Measurements from ENCODE around the gene CTNND2. TPM values are rescaled to one million over a fixed set of nuclear protein-coding genes. Genes with fewer than 3 reads are reported as not detected.

The CTNND2 gene
- total RNA-seq, 2 experiments from 2014 or later: 0.20 TPM; not detected in 1

GRCh38 chr5:11758321-11758720, 145.9 kb downstream of the CTNND2 start:
- Mint-ChIP-seq H3K36me3 (ENCODE audit: low read depth) (no peaks in the 10 kb centered on the region), H3K27me3 (no peaks in the 10 kb centered on the region), H3K27ac (no peak overlapping the region), H3K4me3 (no peak overlapping the region), H3K9me3 (peaks cover 4% of the 10 kb centered on the region), H3K4me1 (ENCODE audit: low read depth) (no peaks in the 10 kb centered on the region)
- ATAC-seq (ENCODE audit: poor library complexity) (no peak), DNase-seq (no peak)
- ChIA-PET POLR2A (no interaction called here), CTCF (no interaction called here)
- H3K9me3 ChIP-seq (ENCODE audit: control insufficient read depth in 1 of 2, insufficient read depth in 1 of 2, low read length in 2 of 2): no peaks in the 10 kb centered on the region
- no peaks in the 10 kb centered on the region for H3K36me3 ChIP-seq (ENCODE audit: insufficient read depth, low read length)
- no peak overlapping the region for H3K27ac ChIP-seq (ENCODE audit: low read depth in 1 of 2, low read length in 2 of 2)
- no peak for TF ChIP-seq CTCF (IDR thresholded peaks at IDR 0.05)
- no peak overlapping the region for H3K4me3 ChIP-seq (ENCODE audit: low read length)
- intact Hi-C loops (cut with DNase I, micrococcal nuclease): no loop called here
- no peaks in the 10 kb centered on the region for H3K4me1 ChIP-seq (ENCODE audit: insufficient read depth, low read length)
- H3K27me3 ChIP-seq (ENCODE audit: control insufficient read depth in 1 of 2, insufficient read depth in 2 of 2, low read length in 2 of 2): no peaks in the 10 kb centered on the region

- no peaks in the 10 kb centered on the region for H3K27me3 Mint-ChIP-seq
Observed at GRCh38 chr5:11757661-11758060, 146.6 kb downstream of the CTNND2 start.

GRCh38 chr5:11737010-11737409, 167.2 kb downstream of the CTNND2 start:
- H3K27me3 ChIP-seq (ENCODE audit: control insufficient read depth in 1 of 2, insufficient read depth in 2 of 2, low read length in 2 of 2): no peaks in the 10 kb centered on the region
- no peaks in the 10 kb centered on the region for H3K36me3 ChIP-seq (ENCODE audit: insufficient read depth, low read length)
- DNase-seq (no peak), ATAC-seq (ENCODE audit: poor library complexity) (no peak)
- POLR2A ChIA-PET: no interaction called here
- H3K4me3 ChIP-seq (ENCODE audit: low read length): no peak overlapping the region
- Mint-ChIP-seq H3K4me3 (no peak overlapping the region), H3K27ac (no peak overlapping the region), H3K27me3 (no peaks in the 10 kb centered on the region), H3K4me1 (ENCODE audit: low read depth) (no peaks in the 10 kb centered on the region), H3K36me3 (ENCODE audit: low read depth) (no peaks in the 10 kb centered on the region), H3K9me3 (peaks cover 5% of the 10 kb centered on the region)
- intact Hi-C loops (cut with DNase I, micrococcal nuclease): no loop called here
- no peaks in the 10 kb centered on the region for H3K4me1 ChIP-seq (ENCODE audit: insufficient read depth, low read length)
- CTCF ChIA-PET: no interaction called here
- H3K9me3 ChIP-seq (ENCODE audit: control insufficient read depth in 1 of 2, insufficient read depth in 1 of 2, low read length in 2 of 2): no peaks in the 10 kb centered on the region
- no peak overlapping the region for H3K27ac ChIP-seq (ENCODE audit: low read depth in 1 of 2, low read length in 2 of 2)
- no peak for TF ChIP-seq CTCF (IDR thresholded peaks at IDR 0.05)

More at GRCh38 chr5:11757661-11758060, 146.6 kb downstream of the CTNND2 start:
- Histone ChIP-seq H3K4me1 (ENCODE audit: insufficient read depth, low read length) (no peaks in the 10 kb centered on the region), H3K4me3 (ENCODE audit: low read length) (no peak overlapping the region), H3K27ac (ENCODE audit: low read depth in 1 of 2, low read length in 2 of 2) (no peak overlapping the region), H3K36me3 (ENCODE audit: insufficient read depth, low read length) (no peaks in the 10 kb centered on the region), H3K27me3 (ENCODE audit: control insufficient read depth in 1 of 2, insufficient read depth in 2 of 2, low read length in 2 of 2) (no peaks in the 10 kb centered on the region), H3K9me3 (ENCODE audit: control insufficient read depth in 1 of 2, insufficient read depth in 1 of 2, low read length in 2 of 2) (no peaks in the 10 kb centered on the region)
- ChIA-PET POLR2A (no interaction called here), CTCF (no interaction called here)
- no peak for DNase-seq
- H3K4me1 Mint-ChIP-seq (ENCODE audit: low read depth): no peaks in the 10 kb centered on the region
- no peaks in the 10 kb centered on the region for H3K36me3 Mint-ChIP-seq (ENCODE audit: low read depth)
- H3K4me3 Mint-ChIP-seq: no peak overlapping the region
- TF ChIP-seq CTCF (IDR thresholded peaks at IDR 0.05): no peak
- H3K27ac Mint-ChIP-seq: no peak overlapping the region
- ATAC-seq (ENCODE audit: poor library complexity): no peak
- no peaks in the 10 kb centered on the region for H3K9me3 Mint-ChIP-seq
- intact Hi-C loops (cut with DNase I, micrococcal nuclease): no loop called here

Measured in CD4-positive, alpha-beta T cell (primary cell).